Activated CD4-positive, alpha-beta T cell treated with anti-CD3 and anti-CD28 coated beads for 48 hours (primary cell): ENCODE results near the gene CEACAM7.

Experiments used
- DNase-seq: peaks from one replicate; pipeline ENCODE4 v3.0.0-alpha.2; 2020

The CEACAM7 gene

GRCh38 chr19:41646589-41647204, 41.4 kb downstream of the CEACAM7 start:
- peak; percentile 78 for DNase-seq

GRCh38 chr19:41641879-41642485, 46.1 kb downstream of the CEACAM7 start:
- peak; percentile 79 for DNase-seq

- DNase-seq: no peak
Observed at GRCh38 chr19:41638641-41639081, 49.4 kb downstream of the CEACAM7 start.

GRCh38 chr19:41637484-41637883, 50.6 kb downstream of the CEACAM7 start:
- DNase-seq: no peak

DNA sequence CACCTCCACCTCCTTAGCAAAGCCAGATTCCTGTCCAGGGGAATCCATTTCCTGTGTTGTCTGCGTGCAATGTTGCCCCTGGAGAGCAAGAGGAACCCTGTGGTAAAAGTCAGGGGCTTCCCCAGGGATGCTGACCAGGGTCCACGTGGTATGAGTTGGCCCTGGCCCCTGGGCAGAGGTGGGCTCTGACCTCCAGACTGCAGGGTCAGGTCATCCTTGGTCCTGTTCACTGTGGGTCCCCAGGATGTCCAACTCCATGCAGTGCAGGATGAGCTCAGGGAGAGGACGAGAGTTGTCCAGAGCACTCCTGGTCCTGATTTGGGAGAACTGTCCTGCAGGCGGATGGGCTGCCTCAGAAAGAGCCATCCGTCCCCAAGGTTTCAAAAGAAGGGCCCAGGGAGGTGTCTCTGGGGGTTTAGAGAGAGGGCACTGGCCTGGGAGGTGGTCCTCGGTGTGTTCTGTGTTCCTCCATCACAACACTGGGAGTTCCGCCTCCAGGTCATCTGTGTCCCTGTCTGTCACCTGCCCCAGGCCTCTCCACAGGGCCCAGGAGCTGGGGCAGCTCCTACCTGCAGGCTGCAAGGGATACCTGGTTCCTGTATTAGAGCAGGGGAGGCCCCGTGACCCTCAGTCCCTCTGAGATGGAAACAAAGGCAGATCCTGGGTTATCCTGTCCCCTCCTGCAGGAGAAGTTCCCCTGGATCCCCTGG, 59.9 kb downstream of the CEACAM7 start:
- DNase-seq: no peak

DNA sequence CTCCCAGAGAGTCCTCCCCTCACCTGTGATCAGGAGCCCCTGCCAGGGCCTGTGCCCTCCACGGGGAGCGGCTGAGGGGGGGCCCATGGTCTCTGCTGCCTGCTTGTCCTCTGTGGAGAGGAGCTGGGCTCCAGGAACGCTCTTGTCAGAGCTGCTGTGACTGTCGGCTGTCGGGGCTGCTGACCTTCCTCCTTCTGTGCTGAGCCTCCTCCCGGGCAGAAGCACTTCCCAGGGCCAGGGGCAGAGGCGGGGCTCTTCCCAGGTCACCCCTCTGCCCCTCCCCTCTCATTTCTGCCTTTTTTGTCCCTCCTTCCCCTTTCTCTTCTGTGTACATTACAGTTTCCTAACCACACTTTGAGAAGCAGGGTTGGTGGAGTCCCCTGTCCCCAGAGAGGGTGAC, 61.2 kb downstream of the CEACAM7 start, which contains the start of gene CEACAM4:
Gene CEACAM4 (minus strand): TSS at position 198 of the 400 bp plus-strand sequence. CDS start 111 bp downstream, at position 87.
- DNase-seq: no peak

DNA sequence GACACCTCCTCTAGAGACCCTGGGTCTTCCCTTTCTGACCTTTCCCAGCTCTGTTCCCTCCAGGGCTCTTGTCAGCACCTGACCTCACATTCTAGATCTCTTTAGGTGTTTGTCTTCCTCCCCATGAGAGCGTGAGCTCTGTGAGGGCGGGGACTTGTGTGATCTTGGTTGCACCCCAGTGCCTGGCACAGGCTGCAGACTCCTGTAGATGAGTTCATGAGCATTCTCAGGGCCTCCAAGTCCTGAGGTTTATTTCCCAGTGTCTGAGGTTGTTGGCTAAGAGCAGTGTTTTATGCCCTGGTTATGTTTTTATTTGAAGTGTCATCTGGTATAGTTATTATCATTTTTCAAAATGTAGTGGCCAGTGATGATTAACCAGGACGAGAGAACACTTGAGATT, 61.8 kb downstream of the CEACAM7 start:
- no peak for DNase-seq

DNA sequence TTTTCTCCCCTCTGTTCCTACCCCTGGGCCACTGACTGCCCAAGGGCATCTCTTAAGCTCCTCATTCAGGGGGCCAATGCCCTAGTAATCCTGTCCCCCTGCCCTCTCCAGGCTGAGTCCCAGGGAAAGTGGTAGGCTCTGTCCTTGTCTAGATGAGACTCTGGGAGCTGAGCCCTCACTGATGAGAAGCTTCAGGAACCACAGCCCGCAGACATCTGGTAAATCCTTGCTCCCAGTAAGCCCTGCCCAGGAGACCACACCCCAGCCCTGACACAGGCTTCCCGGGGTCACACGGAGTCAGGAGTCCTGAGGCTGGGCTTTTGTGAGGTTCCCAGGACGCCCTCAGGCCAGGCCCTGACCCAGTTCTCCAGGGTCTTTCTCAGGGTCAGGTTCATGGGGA, 63.1 kb downstream of the CEACAM7 start:
- DNase-seq: no peak

- no peak for DNase-seq
Observed at GRCh38 chr19:41624515-41624914, 63.6 kb downstream of the CEACAM7 start.

GRCh38 chr19:41623360-41623759, 64.7 kb downstream of the CEACAM7 start:
- DNase-seq: no peak
